ENCODE results near the gene CTDNEP1.

The CTDNEP1 gene

DNA sequence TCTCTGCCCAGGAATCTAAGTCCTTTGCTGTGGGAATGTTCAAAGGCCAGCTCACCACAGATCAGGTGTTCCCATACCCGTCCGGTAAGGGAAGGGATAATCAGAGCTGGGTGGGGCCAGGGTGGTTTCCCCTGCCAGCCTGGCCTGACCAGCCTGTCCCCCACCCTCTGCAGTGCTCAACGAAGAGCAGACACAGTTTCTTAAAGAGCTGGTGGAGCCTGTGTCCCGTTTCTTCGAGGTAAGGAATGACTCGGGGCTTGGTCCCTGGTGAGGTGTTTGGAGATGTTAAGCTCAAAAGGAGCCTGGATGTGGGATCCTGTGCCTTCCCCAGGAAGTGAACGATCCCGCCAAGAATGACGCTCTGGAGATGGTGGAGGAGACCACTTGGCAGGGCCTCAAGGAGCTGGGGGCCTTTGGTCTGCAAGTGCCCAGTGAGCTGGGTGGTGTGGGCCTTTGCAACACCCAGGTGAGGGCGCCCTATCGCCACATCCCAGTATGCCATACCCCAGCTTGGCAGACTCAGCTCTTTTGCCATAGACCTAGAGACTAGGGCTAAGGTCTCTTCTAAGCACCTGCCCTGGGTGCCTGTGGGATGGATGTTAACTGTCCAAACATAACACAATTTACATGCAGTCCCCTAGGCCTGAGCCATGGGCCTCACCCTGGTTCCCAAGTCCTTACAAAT is 30.8 kb downstream of the CTDNEP1 start:
- peak; percentile 70 for TF ChIP-seq CTCF (conservative IDR thresholded peaks at IDR 0.05; ENCODE audit: low read depth, low read length)
- H3K4me3 ChIP-seq (ENCODE audit: low read length), result peak overlapping the region; percentile 83
- no peak for DNase-seq (ENCODE audit: low read depth)

GRCh38 chr17:7219812-7220592 is 31.5 kb downstream of the CTDNEP1 start, which contains the start of the genes ACADVL and DLG4:
Gene ACADVL, plus strand, starts transcription at chr17:7219938. Its CDS starts 47 bp downstream, at chr17:7219985.
Gene DLG4, minus strand, starts transcription at chr17:7219836.
- peak within 1 kb of the TSS; percentile 83 for H3K4me3 ChIP-seq (ENCODE audit: low read length)
- no peak for DNase-seq (ENCODE audit: low read depth)
- no peak for TF ChIP-seq CTCF (conservative IDR thresholded peaks at IDR 0.05; ENCODE audit: low read depth, low read length)

GRCh38 chr17:7219229-7219811 is 32.2 kb downstream of the CTDNEP1 start:
- peak overlapping the region; percentile 83 for H3K4me3 ChIP-seq (ENCODE audit: low read length)
- TF ChIP-seq CTCF (conservative IDR thresholded peaks at IDR 0.05; ENCODE audit: low read depth, low read length), result no peak
- no peak for DNase-seq (ENCODE audit: low read depth)

DNA sequence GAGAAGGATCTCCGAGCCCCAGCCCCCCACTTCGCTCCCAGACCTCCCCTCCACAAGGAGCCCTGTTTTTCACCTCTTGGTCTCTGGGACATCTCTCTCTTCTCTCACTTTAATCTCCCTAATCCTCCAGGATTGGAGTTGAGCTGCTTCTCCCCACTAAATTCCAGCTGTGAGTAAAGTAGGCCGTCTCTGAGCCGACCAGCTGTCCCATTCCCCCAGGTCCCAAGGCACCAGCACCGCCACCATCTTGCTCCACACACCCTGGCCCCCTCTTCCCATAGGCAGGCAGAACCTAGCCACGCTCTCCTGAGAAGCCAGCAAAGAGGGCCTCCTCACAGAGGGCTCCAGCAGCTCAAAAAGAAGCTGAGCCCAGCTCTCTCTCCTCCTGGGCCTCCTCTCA is 32.8 kb downstream of the CTDNEP1 start:
- no peak for TF ChIP-seq CTCF (conservative IDR thresholded peaks at IDR 0.05; ENCODE audit: low read depth, low read length)
- no peak for DNase-seq (ENCODE audit: low read depth)
- H3K4me3 ChIP-seq (ENCODE audit: low read length), result no peak overlapping the region

DNA sequence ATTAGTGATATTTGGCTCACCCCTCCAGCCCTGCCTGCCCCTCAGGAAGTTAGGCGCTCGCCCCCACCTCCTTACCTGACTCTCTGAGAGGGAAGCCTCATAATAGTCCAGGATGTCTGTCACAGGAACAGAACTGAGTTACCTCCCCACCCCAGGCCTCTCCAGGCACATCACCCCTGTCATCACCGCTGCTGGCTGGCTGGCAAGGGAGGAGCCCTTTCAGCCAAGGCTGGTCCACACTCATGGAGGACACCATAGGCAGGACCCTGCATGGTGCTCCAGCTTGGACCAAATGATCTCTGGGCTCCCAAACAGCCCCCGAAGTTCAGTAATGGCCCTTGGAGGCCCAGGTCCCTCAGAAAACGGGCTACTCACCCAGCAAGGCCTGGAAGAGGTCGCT is 33.4 kb downstream of the CTDNEP1 start:
- TF ChIP-seq CTCF (conservative IDR thresholded peaks at IDR 0.05; ENCODE audit: low read depth, low read length), result no peak
- DNase-seq (ENCODE audit: low read depth), result no peak
- H3K4me3 ChIP-seq (ENCODE audit: low read length), result peak overlapping the region; percentile 55

GRCh38 chr17:7217113-7217987 is 34.2 kb downstream of the CTDNEP1 start:
- TF ChIP-seq CTCF (conservative IDR thresholded peaks at IDR 0.05; ENCODE audit: low read depth, low read length), result no peak
- DNase-seq (ENCODE audit: low read depth), result no peak
- H3K4me3 ChIP-seq (ENCODE audit: low read length), result peak overlapping the region; percentile 55

Data from retinal pigment epithelial cell (primary cell).